Left renal pelvis (tissue), 4 donors: ENCODE results near the gene KRTAP4-4. TPM values are rescaled to one million over a fixed set of nuclear protein-coding genes. Genes with fewer than 3 reads are reported as not detected.
"Not testable (repeated sequence)": the region's sequence is repeated elsewhere in the genome, so short reads cannot be mapped to it uniquely, and the experiment has no call there.

Experiments used
- DNase-seq, 4 donors: peaks; one replicate each; pipeline ENCODE4 v3.0.0-alpha.2; 2013; ENCODE audit warnings: low read depth in 4 of 4, low spot score in 3 of 4
- polyA plus RNA-seq, 4 donors: library from polyadenylated mRNA; unstranded; fragments of 120-200 nt; gene quantifications; one replicate each; pipeline ENCODE4 v1.2.1, GENCODE V29; 2013; ENCODE audit not compliant: insufficient read length in 4 of 4

The KRTAP4-4 gene
- not detected for polyA plus RNA-seq

DNA sequence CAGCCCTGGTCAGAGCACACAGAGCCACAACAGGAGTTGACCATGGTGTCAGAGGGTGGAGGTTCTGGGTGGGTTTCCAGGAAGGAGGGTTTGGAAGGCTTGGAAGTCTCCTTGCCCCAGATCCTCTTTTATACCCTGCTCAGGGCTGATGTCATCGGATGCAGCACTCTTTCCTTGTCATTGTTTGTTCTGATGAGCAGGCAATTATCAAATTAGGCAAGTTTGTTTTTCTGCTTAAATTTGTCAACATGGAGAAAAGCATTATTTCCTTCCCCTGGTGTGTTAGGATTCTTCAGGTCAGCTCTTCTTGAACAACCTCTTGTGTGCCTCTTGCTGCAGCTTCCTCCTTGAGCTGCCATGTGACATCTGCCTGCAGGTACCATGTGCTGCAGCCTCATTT, at the start of gene KRTAP4-4:
Gene KRTAP4-4 (minus strand): TSS at position 101 of the 400 bp plus-strand sequence. CDS start 57 bp downstream, at position 44.
- no peak for DNase-seq

- no peak for DNase-seq
Measured at GRCh38 chr17:41199421-41200078, 39.0 kb upstream of the KRTAP4-4 start.

GRCh38 chr17:41196068-41196467, 35.5 kb upstream of the KRTAP4-4 start:
- no peak for DNase-seq

- no peak for DNase-seq
Measured at GRCh38 chr17:41190328-41190727, 29.8 kb upstream of the KRTAP4-4 start.

DNA sequence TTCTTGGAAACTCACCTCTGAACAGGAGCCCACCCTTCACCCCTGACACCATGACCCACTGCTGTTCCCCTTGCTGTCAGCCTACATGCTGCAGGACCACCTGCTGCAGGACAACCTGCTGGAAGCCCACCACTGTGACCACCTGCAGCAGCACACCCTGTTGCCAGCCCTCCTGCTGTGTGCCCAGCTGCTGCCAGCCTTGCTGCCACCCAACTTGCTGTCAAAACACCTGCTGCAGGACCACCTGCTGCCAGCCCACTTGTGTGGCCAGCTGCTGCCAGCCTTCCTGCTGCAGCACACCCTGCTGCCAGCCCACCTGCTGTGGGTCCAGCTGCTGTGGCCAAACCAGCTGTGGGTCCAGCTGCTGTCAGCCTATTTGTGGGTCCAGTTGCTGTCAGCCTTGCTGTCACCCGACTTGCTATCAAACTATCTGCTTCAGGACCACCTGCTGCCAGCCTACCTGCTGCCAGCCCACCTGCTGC, 29.3 kb upstream of the KRTAP4-4 start, which contains the start of gene KRTAP9-1:
Gene KRTAP9-1 (plus strand): TSS at position 51 of the 482 bp plus-strand sequence. CDS start 0 bp downstream, at position 51.
- DNase-seq = not testable (repeated sequence)

DNA sequence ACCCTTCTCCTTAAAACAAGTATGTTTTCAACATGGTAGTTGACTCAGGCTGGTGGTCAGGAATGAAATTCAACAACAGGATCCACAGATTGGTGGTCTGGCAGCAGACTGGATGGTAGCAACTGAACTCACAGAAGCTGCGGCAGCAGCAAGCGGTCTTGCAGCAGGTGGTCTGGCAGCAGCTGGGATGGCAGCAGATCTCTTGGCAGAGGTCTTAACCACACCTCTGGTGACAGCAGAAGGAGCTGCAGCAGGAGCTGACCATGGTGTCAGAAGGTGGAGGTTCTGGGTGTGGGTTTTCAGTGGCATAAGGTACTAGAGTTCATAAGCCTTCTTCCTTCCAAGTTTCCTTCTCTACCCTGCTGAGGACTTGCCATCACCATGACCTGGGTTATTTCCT, 26.3 kb upstream of the KRTAP4-4 start:
- DNase-seq = no peak

GRCh38 chr17:41185001-41185400, 24.5 kb upstream of the KRTAP4-4 start:
- DNase-seq = no peak

GRCh38 chr17:41184480-41184961, 24.0 kb upstream of the KRTAP4-4 start, which contains the start of gene KRTAP4-1:
Gene KRTAP4-1 (minus strand): TSS chr17:41184911. CDS start chr17:41184854, 57 bp downstream.
- DNase-seq = no peak

DNA sequence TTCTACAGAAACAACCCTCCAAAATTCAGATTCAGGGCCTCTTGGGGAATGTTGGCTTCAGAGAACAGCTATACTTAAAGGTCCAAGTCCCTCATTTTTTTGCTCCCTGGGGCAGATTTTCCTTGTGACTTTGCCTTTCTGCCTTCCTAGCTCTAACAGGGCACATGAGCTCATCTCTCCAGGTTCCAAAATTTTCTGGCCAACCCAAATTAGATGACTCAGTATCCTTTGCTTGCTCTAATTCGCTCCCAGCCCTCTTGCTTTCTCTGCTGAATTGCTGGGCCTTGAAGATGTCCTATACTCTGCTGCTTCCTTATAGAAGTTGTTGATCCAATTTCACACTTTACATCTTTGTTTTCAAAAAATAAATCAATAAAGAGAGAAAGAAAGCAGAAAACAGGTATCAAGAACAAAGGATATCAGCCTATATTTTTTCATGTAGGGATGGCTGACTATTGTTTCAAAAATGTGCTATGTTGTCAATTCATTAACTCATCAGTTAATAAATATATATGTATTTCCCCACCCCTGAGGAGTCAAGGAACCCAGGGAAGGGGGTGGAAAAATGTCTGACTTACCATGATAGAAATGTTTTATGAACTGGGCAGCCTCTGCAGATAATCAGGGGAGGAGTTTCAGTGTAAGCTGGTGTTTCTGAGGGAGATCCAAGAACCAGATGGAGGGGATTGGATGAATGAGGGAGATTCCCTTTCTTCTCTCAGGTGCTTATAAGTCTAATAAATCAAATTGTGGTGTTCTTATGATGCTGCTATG, 18.5 kb upstream of the KRTAP4-4 start:
- DNase-seq = no peak

GRCh38 chr17:41178341-41178740, 17.8 kb upstream of the KRTAP4-4 start:
- DNase-seq = no peak

GRCh38 chr17:41177727-41178271, 17.3 kb upstream of the KRTAP4-4 start, which contains the start of gene KRTAP4-2:
Gene KRTAP4-2 (minus strand): TSS chr17:41178221. CDS start chr17:41178164, 57 bp downstream.
- DNase-seq = no peak

- DNase-seq = no peak
Measured at GRCh38 chr17:41176744-41177387, 16.3 kb upstream of the KRTAP4-4 start.

GRCh38 chr17:41171886-41172285, 11.3 kb upstream of the KRTAP4-4 start:
- DNase-seq = no peak

- no peak for DNase-seq
Measured at GRCh38 chr17:41168121-41168520, 7.6 kb upstream of the KRTAP4-4 start, which contains the start of gene KRTAP4-3. Gene KRTAP4-3 (minus strand): TSS chr17:41168221. CDS start chr17:41168172, 49 bp downstream.

GRCh38 chr17:41167561-41167960, 7.0 kb upstream of the KRTAP4-4 start:
- no peak for DNase-seq

DNA sequence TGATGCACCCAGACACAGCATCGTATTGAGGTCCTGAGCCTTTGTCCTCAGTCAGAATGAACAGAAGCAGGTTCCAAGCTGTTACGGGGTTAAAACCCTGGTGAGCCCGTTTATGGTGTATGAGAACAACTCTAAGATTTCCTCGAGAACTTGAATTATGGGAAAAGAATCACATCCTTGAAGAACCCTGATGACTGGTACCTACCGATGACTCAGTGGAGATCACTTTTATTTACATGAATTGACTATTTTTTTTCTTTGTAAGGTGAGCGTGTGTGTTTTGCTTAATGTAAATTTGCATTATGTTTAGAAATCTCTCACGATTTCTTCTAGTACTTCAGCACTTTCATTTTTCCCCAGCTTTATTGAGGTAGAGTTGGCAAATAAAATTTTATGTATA, 3.3 kb upstream of the KRTAP4-4 start:
- no peak for DNase-seq

GRCh38 chr17:41160190-41160589, 358 bp downstream of the KRTAP4-4 start:
- DNase-seq = not testable (repeated sequence)

DNA sequence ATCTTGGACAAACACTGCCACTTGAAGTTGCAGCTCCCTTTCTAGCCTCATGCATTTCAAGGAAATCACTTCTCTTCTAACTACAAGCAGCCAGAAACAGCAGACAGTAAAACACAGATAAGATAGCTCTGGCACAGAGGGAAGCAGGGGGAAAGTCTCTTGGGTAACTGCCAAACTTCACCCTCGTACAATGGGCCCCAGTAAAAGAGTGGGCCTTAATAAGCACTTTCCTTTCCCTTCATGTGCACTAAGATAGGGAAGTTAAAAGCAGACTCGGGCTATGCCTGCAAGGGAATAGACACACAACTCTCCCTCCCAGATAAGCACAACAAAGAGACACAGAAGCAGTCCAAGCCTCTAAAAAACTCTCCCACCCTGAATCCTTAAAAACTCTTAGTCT, 6.7 kb downstream of the KRTAP4-4 start:
- no peak for DNase-seq

GRCh38 chr17:41151525-41151924, 9.0 kb downstream of the KRTAP4-4 start:
- DNase-seq = no peak

DNA sequence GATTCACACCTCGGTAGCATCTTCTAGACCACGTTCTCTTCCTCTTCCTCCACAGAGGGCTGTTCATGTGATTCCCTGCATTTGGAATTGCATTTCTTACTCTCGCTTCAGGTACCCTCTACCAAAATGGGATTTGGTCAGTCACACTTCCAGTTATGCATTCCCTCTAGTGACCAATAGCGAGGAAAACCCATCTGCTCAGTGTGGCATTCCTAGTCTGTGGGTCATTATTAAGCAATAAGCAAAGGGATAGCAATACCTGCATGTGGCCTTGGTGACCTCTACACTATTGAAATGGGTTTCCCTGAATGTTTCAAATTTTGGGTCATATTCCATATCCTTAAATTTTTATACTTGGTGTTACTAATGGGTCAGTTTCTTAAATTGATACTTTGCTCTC, 10.5 kb downstream of the KRTAP4-4 start:
- DNase-seq = no peak

DNA sequence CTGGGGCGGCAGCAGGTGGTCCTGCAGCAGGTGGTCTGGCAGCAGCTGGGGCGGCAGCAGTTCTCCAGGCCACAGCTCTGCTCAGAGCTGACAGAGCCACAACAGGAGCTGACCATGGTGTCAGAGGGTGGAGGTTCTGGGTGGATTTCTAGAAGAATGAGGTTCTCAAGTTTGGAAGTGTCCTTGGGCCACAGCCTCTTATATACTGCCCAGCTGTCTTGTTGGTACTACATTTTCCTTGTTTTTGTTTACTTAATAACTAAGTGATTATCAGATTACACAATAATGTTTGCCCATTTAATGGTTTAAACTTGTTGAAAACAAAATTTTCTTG, 10.9 kb downstream of the KRTAP4-4 start, which contains the start of gene KRTAP4-5:
Gene KRTAP4-5 (minus strand): TSS at position 174 of the 334 bp plus-strand sequence. CDS start 58 bp downstream, at position 116.
- DNase-seq = no peak
